Trophoblast cell (in vitro differentiated cells and primary cell): ENCODE data around the gene THADA.

ENCODE experiments used
- DNase-seq, 2 donors: peaks; one replicate each; pipeline ENCODE4 v3.0.0-alpha.2; 2016
- H2AFZ ChIP-seq: 2 replicates; pipeline ENCODE4 v1.6.1; 2013; ENCODE audit warnings: low read length, moderate library complexity, mild to moderate bottlenecking; ENCODE audit not compliant: insufficient read depth, poor library complexity
- H2AK5ac ChIP-seq: 2 replicates; pipeline ENCODE4 v1.6.1; 2013; ENCODE audit warnings: mild to moderate bottlenecking, low read length
- H2BK120ac ChIP-seq: 2 replicates; pipeline ENCODE4 v1.6.1; 2013; ENCODE audit warnings: low read length, mild to moderate bottlenecking, moderate library complexity; ENCODE audit not compliant: insufficient read depth, poor library complexity
- H2BK12ac ChIP-seq: 2 replicates; pipeline ENCODE4 v1.6.1; 2013; ENCODE audit warnings: mild to moderate bottlenecking, low read length, moderate library complexity
- H2BK5ac ChIP-seq: 2 replicates; pipeline ENCODE4 v1.6.1; 2013; ENCODE audit warnings: low read length, low read depth, moderate library complexity, mild to moderate bottlenecking; ENCODE audit not compliant: poor library complexity
- H3K14ac ChIP-seq: 2 replicates; pipeline ENCODE4 v1.6.1; 2013; ENCODE audit warnings: mild to moderate bottlenecking, low read length
- H3K18ac ChIP-seq: 2 replicates; pipeline ENCODE4 v1.6.1; 2013; ENCODE audit warnings: mild to moderate bottlenecking, low read length
- H3K23ac ChIP-seq: 2 replicates; pipeline ENCODE4 v1.6.1; 2013; ENCODE audit warnings: low read length
- H3K27ac ChIP-seq: 2 replicates; pipeline ENCODE4 v1.5.1; 2013; ENCODE audit warnings: low read depth, mild to moderate bottlenecking, inconsistent platforms, low read length, moderate library complexity
- H3K27me3 ChIP-seq: 2 replicates; pipeline ENCODE4 v1.6.1; 2013; ENCODE audit warnings: inconsistent platforms, mild to moderate bottlenecking, low read length, moderate library complexity; ENCODE audit not compliant: insufficient read depth
- H3K36me3 ChIP-seq, 2 experiments: 1 replicate in 1 of 2; 2 replicates in 1 of 2; pipeline ENCODE4 v1.6.1; 2013; ENCODE audit warnings: low read length in 2 of 2, mild to moderate bottlenecking in 2 of 2, moderate library complexity in 1 of 2; ENCODE audit not compliant: insufficient read depth in 2 of 2, control insufficient read depth in 1 of 2
- H3K4ac ChIP-seq: 2 replicates; pipeline ENCODE4 v1.6.1; 2013; ENCODE audit warnings: low read depth, mild to moderate bottlenecking, low read length, moderate library complexity
- H3K4me1 ChIP-seq, 2 experiments: 1 replicate in 1 of 2; 2 replicates in 1 of 2; pipeline ENCODE4 v1.6.1; 2013; ENCODE audit warnings: low read length in 2 of 2, mild to moderate bottlenecking in 2 of 2, moderate library complexity in 1 of 2; ENCODE audit not compliant: insufficient read depth in 2 of 2, control insufficient read depth in 1 of 2
- H3K4me2 ChIP-seq: 2 replicates; pipeline ENCODE4 v1.6.1; 2013; ENCODE audit warnings: inconsistent platforms, mild to moderate bottlenecking, low read length, moderate library complexity
- H3K4me3 ChIP-seq: 2 replicates; pipeline ENCODE4 v1.5.1; 2013; ENCODE audit warnings: mild to moderate bottlenecking, low read depth, low read length, inconsistent platforms
- H3K79me1 ChIP-seq: one replicate; pipeline ENCODE4 v1.6.1; 2013; ENCODE audit warnings: low read length
- H3K79me2 ChIP-seq: 2 replicates; pipeline ENCODE4 v1.6.1; 2013; ENCODE audit warnings: low read length, mild to moderate bottlenecking; ENCODE audit not compliant: control insufficient read depth, insufficient read depth, poor library complexity
- H3K9ac ChIP-seq: 2 replicates; pipeline ENCODE4 v1.6.1; 2013; ENCODE audit warnings: mild to moderate bottlenecking, low read length
- H3K9me3 ChIP-seq: 2 replicates; pipeline ENCODE4 v1.6.1; 2013; ENCODE audit warnings: low read depth, mild to moderate bottlenecking, control low read depth, inconsistent platforms, low read length; ENCODE audit not compliant: insufficient read depth
- H4K12ac ChIP-seq: 2 replicates; pipeline ENCODE4 v1.6.1; 2013; ENCODE audit warnings: low read depth, mild to moderate bottlenecking, low read length, moderate library complexity
- H4K8ac ChIP-seq: 2 replicates; pipeline ENCODE4 v1.6.1; 2013; ENCODE audit warnings: low read depth, mild to moderate bottlenecking, low read length, moderate library complexity
- H4K91ac ChIP-seq: one replicate; pipeline ENCODE4 v1.6.1; 2013; ENCODE audit warnings: low read depth, mild to moderate bottlenecking, low read length, moderate library complexity
- WGBS: extraction: QIAGEN DNeasy Blood & Tissue Kit; methylation state at CpG from one replicate; pipeline ENCODE4 v1.1.7; 2013; ENCODE audit warnings: missing lambda C conversion rate; ENCODE audit not compliant: insufficient read length, insufficient coverage; ENCODE audit errors: extremely low coverage; 5-methylcytosine and 5-hydroxymethylcytosine counted together

The THADA gene

DNA sequence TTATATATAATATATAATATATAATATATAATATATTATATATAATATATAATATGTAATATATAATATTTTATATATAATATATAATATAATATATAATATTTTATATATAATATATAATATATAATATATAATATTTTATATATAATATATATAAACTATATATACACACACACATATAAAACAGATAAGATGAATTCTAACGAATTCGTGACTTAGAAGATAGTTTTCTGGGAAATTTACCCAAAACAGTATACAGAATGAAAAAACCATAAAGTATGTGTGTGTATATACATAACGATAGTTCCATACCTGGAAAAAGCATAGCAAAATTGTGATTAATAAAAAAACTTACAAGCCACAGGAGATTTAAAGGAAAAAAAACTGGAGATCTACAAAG is 80.6 kb downstream of the THADA start:
- Histone ChIP-seq H3K79me1 (no peaks in the 10 kb centered on the region), H3K9ac (no peak overlapping the region), H3K4me1 (no peaks in the 10 kb centered on the region), H4K12ac (no peak overlapping the region), H3K14ac (no peak overlapping the region), H2AK5ac (no peak overlapping the region), H3K4ac (no peak overlapping the region), H4K91ac (no peak overlapping the region), H3K23ac (no peak overlapping the region), H3K79me2 (no peaks in the 10 kb centered on the region), H3K18ac (no peak overlapping the region), H3K4me3 (no peak overlapping the region), H2AFZ (no peak overlapping the region), H3K9me3 (no peaks in the 10 kb centered on the region), H4K8ac (no peak overlapping the region), H3K4me2 (no peak overlapping the region), H3K27ac (no peak overlapping the region), H2BK5ac (no peak overlapping the region), H2BK120ac (no peak overlapping the region), H2BK12ac (no peak overlapping the region), H3K36me3 (no peaks in the 10 kb centered on the region), H3K27me3 (no peaks in the 10 kb centered on the region)
- no peak for DNase-seq
- no CpG with 5 or more reads among the region's 3 CpGs for WGBS

DNA sequence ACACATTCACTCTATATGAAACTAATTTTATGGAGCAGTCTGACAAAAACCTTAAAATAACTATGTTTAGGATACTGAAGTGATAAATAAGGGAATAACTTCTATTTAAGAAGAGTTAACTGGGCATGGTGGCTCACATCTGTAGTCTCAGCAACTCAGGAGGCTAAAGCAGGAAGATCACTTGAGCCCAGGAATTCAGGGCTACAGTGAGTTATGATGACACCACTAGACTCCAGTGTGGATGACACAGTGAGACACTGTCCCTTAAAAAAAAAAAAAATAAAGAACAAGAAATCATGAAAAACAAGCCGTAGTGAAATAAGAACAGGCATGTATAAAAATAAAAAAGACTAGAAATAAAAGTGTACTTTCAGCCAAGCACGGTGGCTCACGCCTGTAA is 82.0 kb downstream of the THADA start:
- DNase-seq, result no peak
- WGBS, result no CpG with 5 or more reads among the region's 3 CpGs
- no peaks in the 10 kb centered on the region for H3K79me1 ChIP-seq

DNA sequence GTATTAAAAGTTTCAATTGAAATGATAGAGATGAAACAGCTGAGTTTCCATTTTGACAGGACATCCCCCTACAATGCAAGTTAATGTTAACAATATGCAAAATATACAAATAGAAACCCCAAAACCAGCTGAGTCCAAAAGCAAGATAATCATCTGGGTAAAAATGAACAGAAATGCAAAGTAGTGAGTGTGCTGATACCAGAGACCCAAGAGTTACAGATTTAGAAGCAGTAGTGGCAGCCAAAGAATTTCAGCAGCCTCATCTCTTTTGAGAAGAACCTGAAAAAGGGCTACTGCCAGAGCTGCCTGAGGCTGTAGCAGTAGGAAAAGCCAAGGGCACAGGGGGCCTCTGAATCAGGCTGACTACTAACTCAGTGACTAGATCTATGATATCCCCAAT is 82.6 kb downstream of the THADA start:
- H2BK5ac ChIP-seq, result no peak overlapping the region
- H3K4me3 ChIP-seq, result no peak overlapping the region
- H3K23ac ChIP-seq, result no peak overlapping the region
- no peak overlapping the region for H3K14ac ChIP-seq
- H2AK5ac ChIP-seq, result no peak overlapping the region
- no peak overlapping the region for H3K4me2 ChIP-seq
- no peaks in the 10 kb centered on the region for H3K4me1 ChIP-seq
- no peak overlapping the region for H3K9ac ChIP-seq
- no peak overlapping the region for H4K8ac ChIP-seq
- H2AFZ ChIP-seq, result no peak overlapping the region
- no peaks in the 10 kb centered on the region for H3K36me3 ChIP-seq
- no peaks in the 10 kb centered on the region for H3K27me3 ChIP-seq
- no peaks in the 10 kb centered on the region for H3K79me2 ChIP-seq
- H4K91ac ChIP-seq, result no peak overlapping the region
- no peak overlapping the region for H3K4ac ChIP-seq
- H4K12ac ChIP-seq, result no peak overlapping the region
- no peak for DNase-seq
- no peak overlapping the region for H2BK12ac ChIP-seq
- no peak overlapping the region for H3K18ac ChIP-seq
- H3K9me3 ChIP-seq, result no peaks in the 10 kb centered on the region
- no peaks in the 10 kb centered on the region for H3K79me1 ChIP-seq
- no peak overlapping the region for H2BK120ac ChIP-seq
- no peak overlapping the region for H3K27ac ChIP-seq

More for the DNA sequence above, 82.0 kb downstream of the THADA start:
- Histone ChIP-seq H4K12ac (no peak overlapping the region), H3K79me2 (no peaks in the 10 kb centered on the region), H3K4me1 (no peaks in the 10 kb centered on the region), H4K91ac (no peak overlapping the region), H3K14ac (no peak overlapping the region), H3K18ac (no peak overlapping the region), H2AK5ac (no peak overlapping the region), H3K27me3 (no peaks in the 10 kb centered on the region), H2BK5ac (no peak overlapping the region), H3K4me2 (no peak overlapping the region), H3K9me3 (no peaks in the 10 kb centered on the region), H3K9ac (no peak overlapping the region), H3K27ac (no peak overlapping the region), H3K4ac (no peak overlapping the region), H2BK12ac (no peak overlapping the region), H3K36me3 (no peaks in the 10 kb centered on the region), H3K4me3 (no peak overlapping the region), H2AFZ (no peak overlapping the region), H2BK120ac (no peak overlapping the region), H3K23ac (no peak overlapping the region), H4K8ac (no peak overlapping the region)

DNA sequence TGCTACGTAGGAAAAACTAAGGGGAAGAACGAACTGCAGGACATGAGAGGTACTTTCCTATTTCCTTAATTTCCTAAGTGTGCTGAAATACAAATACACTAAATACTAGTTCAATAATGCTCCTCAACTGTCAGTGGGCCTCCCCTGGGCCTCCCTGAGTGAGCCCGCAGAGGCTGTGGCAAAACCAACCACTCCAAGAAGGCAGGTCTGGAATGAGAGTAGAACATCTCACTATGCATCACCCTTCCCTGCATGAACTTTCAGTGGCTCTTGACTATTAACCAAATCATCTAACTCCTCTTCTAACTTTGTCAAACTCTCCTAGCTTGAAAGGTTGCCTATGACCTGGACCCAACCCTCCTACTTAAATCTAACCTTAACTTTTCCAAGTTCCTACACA is 84.6 kb downstream of the THADA start:
- Histone ChIP-seq H2BK120ac (no peak overlapping the region), H2BK5ac (no peak overlapping the region), H3K4ac (no peak overlapping the region), H3K79me1 (no peaks in the 10 kb centered on the region), H2AK5ac (no peak overlapping the region), H3K14ac (no peak overlapping the region), H2AFZ (no peak overlapping the region), H3K27me3 (no peaks in the 10 kb centered on the region), H3K23ac (no peak overlapping the region), H3K18ac (no peak overlapping the region), H4K8ac (no peak overlapping the region), H3K36me3 (no peaks in the 10 kb centered on the region), H2BK12ac (no peak overlapping the region), H4K12ac (no peak overlapping the region), H3K4me3 (no peak overlapping the region), H3K9ac (no peak overlapping the region), H3K27ac (no peak overlapping the region), H3K4me2 (no peak overlapping the region), H3K79me2 (no peaks in the 10 kb centered on the region), H3K9me3 (no peaks in the 10 kb centered on the region), H3K4me1 (no peaks in the 10 kb centered on the region), H4K91ac (no peak overlapping the region)
- no peak for DNase-seq
- no CpG with 5 or more reads among the region's 3 CpGs for WGBS

DNA sequence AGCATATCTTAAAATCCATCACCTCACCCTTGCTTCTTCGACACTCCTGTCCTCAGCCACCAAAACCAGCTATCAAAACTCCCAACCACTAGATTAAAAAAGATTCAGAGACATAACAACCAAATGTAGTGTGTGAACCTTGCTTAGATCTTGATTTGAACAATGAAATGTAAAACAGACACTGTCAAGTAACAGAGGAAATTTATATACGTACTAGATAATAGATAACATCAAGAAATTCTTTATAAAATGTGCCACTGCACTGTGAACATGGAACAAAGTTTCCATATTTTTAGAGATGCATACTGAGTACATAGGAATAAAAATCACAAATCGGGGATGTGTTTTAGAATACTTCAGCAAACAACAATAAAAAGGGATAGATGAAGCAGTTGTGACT is 86.0 kb downstream of the THADA start:
- Histone ChIP-seq H3K23ac (no peak overlapping the region), H3K9ac (no peak overlapping the region), H2BK12ac (no peak overlapping the region), H3K79me2 (no peaks in the 10 kb centered on the region), H3K4me2 (no peak overlapping the region), H3K9me3 (no peaks in the 10 kb centered on the region), H4K12ac (no peak overlapping the region), H3K4ac (no peak overlapping the region), H3K79me1 (no peaks in the 10 kb centered on the region), H2BK120ac (no peak overlapping the region), H3K18ac (no peak overlapping the region), H2AFZ (no peak overlapping the region), H3K4me1 (no peaks in the 10 kb centered on the region), H3K4me3 (no peak overlapping the region), H3K14ac (no peak overlapping the region), H4K91ac (no peak overlapping the region), H4K8ac (no peak overlapping the region), H2AK5ac (no peak overlapping the region), H3K27me3 (no peaks in the 10 kb centered on the region), H3K27ac (no peak overlapping the region), H2BK5ac (no peak overlapping the region), H3K36me3 (no peaks in the 10 kb centered on the region)
- DNase-seq, result no peak
- no CpG with 5 or more reads among the region's 3 CpGs for WGBS
